Activated CD8-positive, alpha-beta T cell treated with anti-CD3 and anti-CD28 coated beads for 36 hours (primary cell): Measurements from ENCODE around the gene RAB33B. TPM values are rescaled to one million over a fixed set of nuclear protein-coding genes. Genes with fewer than 3 reads are reported as not detected.

Experiments
- ATAC-seq: fragments of 200-7000 bp; cut with Tn5 transposase; one replicate; pipeline ENCODE4 v1.10.0; 2021; ENCODE audit warnings: mild to moderate bottlenecking, moderate library complexity
- CTCF ChIA-PET: fragments of 350-600 bp; sonication (Branson Sonifier 250); formaldehyde crosslinking; loops from one replicate; lab custom pipeline; 2021; ENCODE audit warnings: antibody characterized with exemption; lab: Charles Lee
- POLR2A ChIA-PET: fragments of 350-600 bp; sonication (Branson Sonifier 250); formaldehyde crosslinking; loops from one replicate; lab custom pipeline; 2021; ENCODE audit warnings: antibody characterized with exemption; lab: Charles Lee
- DNase-seq: peaks from one replicate; pipeline ENCODE4 v3.0.0-alpha.2; 2020
- H3K27ac Mint-ChIP-seq: one replicate; pipeline ENCODE4 v1.8.0; 2021; ENCODE audit warnings: mild to moderate bottlenecking, mixed read lengths
- H3K27me3 Mint-ChIP-seq: one replicate; pipeline ENCODE4 v1.8.0; 2021; ENCODE audit warnings: mixed read lengths
- H3K36me3 Mint-ChIP-seq: one replicate; pipeline ENCODE4 v1.8.0; 2021; ENCODE audit warnings: low read depth, mixed read lengths
- H3K4me1 Mint-ChIP-seq: one replicate; pipeline ENCODE4 v1.8.0; 2021; ENCODE audit warnings: low read depth, mixed read lengths
- H3K4me3 Mint-ChIP-seq: one replicate; pipeline ENCODE4 v1.8.0; 2021; ENCODE audit warnings: mild to moderate bottlenecking, moderate library complexity, mixed read lengths
- H3K9me3 Mint-ChIP-seq: one replicate; pipeline ENCODE4 v1.8.0; 2021; ENCODE audit warnings: mixed read lengths
- CTCF ChIP-seq: fragments of 200-600 bp; IDR thresholded peaks from one replicate; pipeline ENCODE4 v1.8.0; 2022; ENCODE audit warnings: antibody characterized with exemption, mild to moderate bottlenecking
- intact Hi-C: fragments of 100-400 bp; cut with micrococcal nuclease; formaldehyde crosslinking; loops from one replicate; pipeline ENCODE4 v1.10.0; 2022
- total RNA-seq, 2 experiments: library from RNA; stranded (reverse); gene quantifications; one replicate each; pipeline ENCODE4 v1.2.3, GENCODE V29; 2021

RAB33B gene
- total RNA-seq, 2 experiments from 2014 or later, result 6.1 to 6.2 TPM

DNA sequence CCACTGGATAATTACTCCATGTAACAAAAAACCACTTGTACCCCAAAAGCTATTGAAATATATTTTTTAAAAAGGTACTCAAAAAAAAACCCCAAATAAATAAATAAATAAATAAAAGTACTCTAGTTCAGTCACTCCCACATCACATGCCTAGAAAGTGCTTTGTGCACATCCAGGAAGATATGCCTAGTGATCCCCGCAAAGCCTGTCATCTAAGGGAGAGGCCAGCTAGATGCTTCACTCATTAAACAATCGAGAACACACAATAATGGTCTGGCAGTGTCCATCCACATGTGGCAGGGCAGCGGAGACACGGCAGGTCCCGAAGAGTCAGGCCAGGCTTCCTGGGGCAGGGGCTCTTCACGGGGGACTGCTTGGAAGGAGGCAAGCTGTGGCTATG, 47.6 kb downstream of the RAB33B start:
- Mint-ChIP-seq H3K4me3 (no peak overlapping the region), H3K9me3 (no peaks in the 10 kb centered on the region), H3K27me3 (no peaks in the 10 kb centered on the region), H3K27ac (no peak overlapping the region), H3K36me3 (peaks cover 4% of the 10 kb centered on the region), H3K4me1 (no peaks in the 10 kb centered on the region)
- POLR2A ChIA-PET, result no interaction called here
- no peak for TF ChIP-seq CTCF
- CTCF ChIA-PET, result interaction anchor here (0.9 to 2.2 kb wide), 4 partner anchors 8 to 150 kb away, joined by 3 to 7 read pairs (median 3); no protein-coding TSS in a partner anchor
- DNase-seq, result no peak
- no peak for ATAC-seq
- intact Hi-C loops, result no loop called here

DNA sequence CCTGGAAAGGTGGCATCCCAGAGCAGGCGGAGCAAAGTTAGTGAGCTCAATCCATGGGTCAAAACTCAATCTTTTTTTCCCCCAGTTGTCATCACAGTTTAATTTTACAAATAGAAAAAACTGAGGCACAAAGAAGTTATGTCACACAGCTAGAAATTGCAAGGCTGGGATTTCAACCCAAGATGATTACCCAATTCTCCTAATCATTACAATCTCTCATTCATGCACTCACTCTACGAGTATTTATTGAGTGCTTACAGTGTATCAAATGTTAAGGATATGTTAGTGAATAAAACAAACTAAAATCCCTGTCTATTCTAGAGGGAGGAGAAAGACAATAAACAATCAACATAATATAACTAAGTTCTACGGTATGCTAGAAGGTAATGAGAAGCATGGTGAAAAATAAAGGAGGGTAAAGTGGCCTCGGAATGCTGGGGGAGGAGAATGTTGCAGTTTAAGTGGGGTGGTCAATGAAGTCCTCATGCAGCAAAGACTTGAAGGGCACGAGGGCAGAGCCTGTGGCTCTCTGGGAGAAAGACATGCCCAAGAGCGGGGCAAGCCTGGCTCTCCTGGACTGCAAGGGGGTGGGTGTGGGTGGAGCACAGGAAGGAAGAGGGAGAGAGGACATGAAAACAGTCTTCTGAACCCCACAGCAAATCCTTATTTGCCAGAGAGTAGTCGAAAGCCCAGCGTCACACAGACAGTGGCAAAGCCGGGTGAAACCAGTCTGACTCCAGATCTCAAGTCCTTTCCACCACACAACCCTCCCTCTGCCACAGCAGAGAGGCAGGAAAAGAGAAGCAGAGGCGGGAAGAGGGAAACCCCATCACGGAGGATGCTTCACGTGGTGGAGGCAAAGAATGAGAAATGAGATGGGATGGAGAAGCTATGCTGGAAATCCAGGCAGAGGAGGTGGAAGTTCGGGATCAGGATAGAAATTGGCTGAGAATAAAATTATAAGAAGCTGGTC, 48.3 kb downstream of the RAB33B start:
- H3K4me3 Mint-ChIP-seq, result no peak overlapping the region
- no peaks in the 10 kb centered on the region for H3K27me3 Mint-ChIP-seq
- ChIA-PET CTCF (interaction anchor here (0.9 to 2.2 kb wide), 3 partner anchors 14 to 149 kb away, joined by 3 to 7 read pairs (median 3); no protein-coding TSS in a partner anchor), POLR2A (no interaction called here)
- no peak for TF ChIP-seq CTCF
- no peaks in the 10 kb centered on the region for H3K4me1 Mint-ChIP-seq
- ATAC-seq (no peak), DNase-seq (no peak)
- peaks cover 4% of the 10 kb centered on the region for H3K36me3 Mint-ChIP-seq
- intact Hi-C loops, result no loop called here
- H3K27ac Mint-ChIP-seq, result no peak overlapping the region
- no peaks in the 10 kb centered on the region for H3K9me3 Mint-ChIP-seq

DNA sequence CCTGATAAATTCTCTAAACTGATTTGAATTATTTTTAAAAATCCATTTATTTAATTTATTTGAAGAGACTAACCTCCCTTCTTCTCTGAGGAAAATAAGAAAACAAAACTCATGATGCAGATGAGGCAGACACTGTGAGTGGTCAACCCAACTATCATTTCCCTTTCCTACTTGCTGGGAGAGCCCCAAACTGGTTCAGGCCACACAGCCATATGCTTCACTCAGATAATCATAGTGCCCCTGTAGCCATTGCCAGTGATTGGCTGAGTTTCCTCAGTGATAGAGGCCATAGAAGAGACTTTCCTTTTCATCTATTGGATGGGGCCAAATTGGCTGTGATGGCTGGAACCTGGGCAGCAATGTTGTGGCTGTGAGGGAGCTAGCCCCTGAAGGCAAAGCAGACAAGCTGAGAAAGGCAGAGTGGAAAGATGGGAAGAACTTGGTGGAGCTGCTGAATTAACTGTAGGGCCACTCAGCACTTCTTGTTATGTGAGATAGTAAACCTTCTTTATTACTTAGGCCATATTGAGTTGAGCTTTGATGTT, 49.8 kb downstream of the RAB33B start:
- Mint-ChIP-seq H3K4me3 (no peak overlapping the region), H3K9me3 (no peaks in the 10 kb centered on the region), H3K27ac (no peak overlapping the region), H3K27me3 (no peaks in the 10 kb centered on the region), H3K4me1 (no peaks in the 10 kb centered on the region), H3K36me3 (peaks cover 4% of the 10 kb centered on the region)
- ChIA-PET CTCF (interaction anchor here (1.3 kb wide), 1 partner anchor 101 kb away, joined by 6 read pairs; no protein-coding TSS in a partner anchor), POLR2A (interaction anchor here (0.9 kb wide), 1 partner anchor 51 kb away, joined by 4 read pairs; no protein-coding TSS in a partner anchor)
- peak; percentile 49 for ATAC-seq
- DNase-seq, result no peak
- intact Hi-C loops, result no loop called here
- no peak for TF ChIP-seq CTCF

DNA sequence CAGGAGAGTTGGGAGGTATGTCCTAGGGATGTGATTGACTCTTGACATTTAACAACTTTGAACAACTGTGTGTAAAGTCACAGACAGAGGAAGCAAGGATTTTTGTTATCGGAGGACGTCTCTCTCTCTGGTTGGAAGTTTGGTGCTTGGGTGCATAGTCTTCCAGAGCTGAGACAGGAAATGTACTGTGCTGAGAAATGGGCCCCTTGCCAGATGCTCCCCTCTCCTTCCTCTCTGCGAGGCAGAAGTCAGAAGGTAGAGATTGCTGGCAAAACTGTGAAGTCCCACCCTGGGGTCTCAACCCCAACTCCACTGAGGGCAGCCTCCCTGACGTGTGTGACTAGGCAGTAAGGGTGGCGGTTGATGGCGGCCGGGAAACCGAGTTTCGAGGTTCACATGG, 52.9 kb downstream of the RAB33B start:
- Mint-ChIP-seq H3K36me3 (peaks cover 14% of the 10 kb centered on the region), H3K27me3 (no peaks in the 10 kb centered on the region), H3K4me3 (no peak overlapping the region), H3K9me3 (no peaks in the 10 kb centered on the region), H3K27ac (no peak overlapping the region), H3K4me1 (no peaks in the 10 kb centered on the region)
- DNase-seq, result no peak
- no peak for TF ChIP-seq CTCF
- ChIA-PET CTCF (no interaction called here), POLR2A (no interaction called here)
- intact Hi-C loops, result no loop called here
- ATAC-seq, result no peak
